ENCODE results near the gene FLT3. TPM values are rescaled to one million over a fixed set of nuclear protein-coding genes. Genes with fewer than 3 reads are reported as not detected.
"Not testable (repeated sequence)": the region's sequence is repeated elsewhere in the genome, so short reads cannot be mapped to it uniquely, and the experiment has no call there.

FLT3 gene
- polyA plus RNA-seq, 1 donor, result 0.15 TPM

GRCh38 chr13:28099396-28100149 is 803 bp downstream of the FLT3 start:
- DNase-seq (ENCODE audit: low read depth), result no peak

- DNase-seq (ENCODE audit: low read depth), result no peak
Observed at GRCh38 chr13:28097503-28097902, 2.9 kb downstream of the FLT3 start.

- no peak for DNase-seq (ENCODE audit: low read depth)
Observed at GRCh38 chr13:28094306-28094705, 6.1 kb downstream of the FLT3 start.

GRCh38 chr13:28093881-28094280 is 6.5 kb downstream of the FLT3 start:
- no peak for DNase-seq (ENCODE audit: low read depth)

GRCh38 chr13:28092431-28092830 is 7.9 kb downstream of the FLT3 start:
- no peak for DNase-seq (ENCODE audit: low read depth)

GRCh38 chr13:28089065-28089464 is 11.3 kb downstream of the FLT3 start:
- no peak for DNase-seq (ENCODE audit: low read depth)

GRCh38 chr13:28077820-28078219 is 22.6 kb downstream of the FLT3 start:
- DNase-seq (ENCODE audit: low read depth), result not testable (repeated sequence)

- DNase-seq (ENCODE audit: low read depth), result no peak
Observed at GRCh38 chr13:28077231-28077630, 23.1 kb downstream of the FLT3 start.

- no peak for DNase-seq (ENCODE audit: low read depth)
Observed at GRCh38 chr13:28071424-28071823, 29.0 kb downstream of the FLT3 start.

GRCh38 chr13:28067491-28067890 is 32.9 kb downstream of the FLT3 start:
- DNase-seq (ENCODE audit: low read depth), result no peak

GRCh38 chr13:28058866-28059613 is 41.3 kb downstream of the FLT3 start:
- DNase-seq (ENCODE audit: low read depth), result no peak

- no peak for DNase-seq (ENCODE audit: low read depth)
Observed at GRCh38 chr13:28056970-28057712, 43.2 kb downstream of the FLT3 start.

GRCh38 chr13:28056426-28056825 is 44.0 kb downstream of the FLT3 start:
- DNase-seq (ENCODE audit: low read depth), result no peak

- DNase-seq (ENCODE audit: low read depth), result no peak
Observed at GRCh38 chr13:28055357-28055756, 45.0 kb downstream of the FLT3 start.

GRCh38 chr13:28052945-28053344 is 47.4 kb downstream of the FLT3 start:
- no peak for DNase-seq (ENCODE audit: low read depth)

- no peak for DNase-seq (ENCODE audit: low read depth)
Observed at GRCh38 chr13:28049880-28050875, 50.2 kb downstream of the FLT3 start.

- no peak for DNase-seq (ENCODE audit: low read depth)
Observed at GRCh38 chr13:28049215-28049614, 51.2 kb downstream of the FLT3 start.

- no peak for DNase-seq (ENCODE audit: low read depth)
Observed at GRCh38 chr13:28048768-28049167, 51.6 kb downstream of the FLT3 start.

- DNase-seq (ENCODE audit: low read depth), result no peak
Observed at GRCh38 chr13:28047757-28048388, 52.5 kb downstream of the FLT3 start.

GRCh38 chr13:28046981-28047380 is 53.4 kb downstream of the FLT3 start:
- no peak for DNase-seq (ENCODE audit: low read depth)

GRCh38 chr13:28045861-28046260 is 54.5 kb downstream of the FLT3 start:
- DNase-seq (ENCODE audit: low read depth), result no peak
